GM18508 (cell line): ENCODE measurements around the gene PCDHA6.
"Not testable (repeated sequence)": the region's sequence is repeated elsewhere in the genome, so short reads cannot be mapped to it uniquely, and the experiment has no call there.

ENCODE experiments used
- ATAC-seq: cut with Tn5 transposase; IDR thresholded peaks from one replicate; pipeline ENCODE4 v1.9.1; 2021; ENCODE audit warnings: moderate number of reproducible peaks; ENCODE audit not compliant: insufficient read depth, unreplicated experiment

PCDHA6 gene

GRCh38 chr5:140827704-140828361 is at the start of gene PCDHA6:
Gene PCDHA6, plus strand, starts transcription at chr5:140827960. Its CDS starts 132 bp downstream, at chr5:140828092.
- ATAC-seq = no peak

- no peak for ATAC-seq
Measured at GRCh38 chr5:140780512-140780911, 47.2 kb upstream of the PCDHA6 start.

- ATAC-seq = no peak
Measured at GRCh38 chr5:140785905-140786686, 41.7 kb upstream of the PCDHA6 start, which contains the start of gene PCDHA1. Gene PCDHA1, plus strand, starts transcription at chr5:140786140.

- ATAC-seq = not testable (repeated sequence)
Measured at GRCh38 chr5:140787422-140787821, 40.3 kb upstream of the PCDHA6 start.

GRCh38 chr5:140787849-140788504 is 39.8 kb upstream of the PCDHA6 start:
- not testable (repeated sequence) for ATAC-seq

GRCh38 chr5:140791089-140791488 is 36.7 kb upstream of the PCDHA6 start:
- ATAC-seq = no peak

- ATAC-seq = no peak
Measured at GRCh38 chr5:140794595-140795258, 33.0 kb upstream of the PCDHA6 start, which contains the start of gene PCDHA2. Gene PCDHA2, plus strand, starts transcription at chr5:140794852.

- no peak for ATAC-seq
Measured at GRCh38 chr5:140795259-140795641, 32.5 kb upstream of the PCDHA6 start.

- ATAC-seq = not testable (repeated sequence)
Measured at GRCh38 chr5:140796072-140796717, 31.6 kb upstream of the PCDHA6 start.

- no peak for ATAC-seq
Measured at GRCh38 chr5:140796718-140797095, 31.1 kb upstream of the PCDHA6 start.

- ATAC-seq = no peak
Measured at GRCh38 chr5:140800816-140801493, 26.8 kb upstream of the PCDHA6 start, which contains the start of gene PCDHA3. Gene PCDHA3, plus strand, starts transcription at chr5:140801057.

GRCh38 chr5:140801494-140801841 is 26.3 kb upstream of the PCDHA6 start:
- no peak for ATAC-seq

- ATAC-seq = not testable (repeated sequence)
Measured at GRCh38 chr5:140802381-140802780, 25.4 kb upstream of the PCDHA6 start.

- no peak for ATAC-seq
Measured at GRCh38 chr5:140802781-140803271, 24.9 kb upstream of the PCDHA6 start.

- ATAC-seq = no peak
Measured at GRCh38 chr5:140806834-140807775, 20.7 kb upstream of the PCDHA6 start, which contains the start of gene PCDHA4. Gene PCDHA4, plus strand, starts transcription at chr5:140807068.

GRCh38 chr5:140808241-140808888 is 19.4 kb upstream of the PCDHA6 start:
- not testable (repeated sequence) for ATAC-seq

- ATAC-seq = no peak
Measured at GRCh38 chr5:140808889-140809291, 18.9 kb upstream of the PCDHA6 start.
